ENCODE data around the gene FOXC1.

The FOXC1 gene

DNA sequence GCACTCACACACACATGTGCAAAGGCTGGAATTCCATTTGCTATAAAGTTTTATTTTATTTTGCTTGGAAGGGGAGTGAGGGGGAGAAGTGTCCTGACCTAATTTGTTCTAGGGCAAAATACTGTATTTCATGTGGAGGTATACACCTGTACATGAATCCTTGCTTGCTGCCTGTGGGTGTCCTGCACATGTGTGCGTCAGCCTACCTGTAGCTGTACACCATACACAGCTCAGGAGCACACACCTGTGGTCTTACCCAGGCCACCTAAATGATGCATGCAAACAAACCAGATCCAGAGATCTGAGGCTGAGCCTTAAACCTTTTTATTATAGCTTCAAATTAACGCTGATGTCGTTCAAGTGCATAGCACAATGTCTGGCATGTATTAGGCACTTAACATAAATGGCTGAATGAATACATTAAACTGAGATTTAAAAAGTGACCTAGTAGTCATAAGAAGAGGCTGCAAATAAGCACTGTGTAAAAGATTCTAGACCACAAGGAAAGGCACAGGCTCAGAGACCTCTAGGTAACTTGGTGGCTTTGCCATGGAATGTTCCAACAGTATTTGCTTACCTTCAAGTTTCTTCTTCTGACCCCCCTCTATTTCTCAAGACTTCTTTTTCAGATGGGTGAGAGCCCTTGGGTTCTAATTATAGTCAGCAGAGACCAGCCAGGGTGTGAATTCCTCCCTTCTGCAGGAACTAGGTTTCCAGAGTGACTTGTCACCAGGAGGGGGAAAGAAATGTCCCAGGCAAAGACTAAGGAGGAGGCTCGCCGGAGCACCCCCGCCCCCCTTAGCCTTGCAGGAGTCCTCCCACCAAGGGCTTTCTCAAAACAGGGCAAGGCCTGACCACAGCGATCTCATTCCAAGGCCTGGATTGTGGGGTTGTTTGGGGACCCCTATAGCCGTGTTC, 13.4 kb downstream of the FOXC1 start:
- no peak for DNase-seq (ENCODE audit: extremely low read depth, low read depth)
- TF ChIP-seq, protein P1, sequence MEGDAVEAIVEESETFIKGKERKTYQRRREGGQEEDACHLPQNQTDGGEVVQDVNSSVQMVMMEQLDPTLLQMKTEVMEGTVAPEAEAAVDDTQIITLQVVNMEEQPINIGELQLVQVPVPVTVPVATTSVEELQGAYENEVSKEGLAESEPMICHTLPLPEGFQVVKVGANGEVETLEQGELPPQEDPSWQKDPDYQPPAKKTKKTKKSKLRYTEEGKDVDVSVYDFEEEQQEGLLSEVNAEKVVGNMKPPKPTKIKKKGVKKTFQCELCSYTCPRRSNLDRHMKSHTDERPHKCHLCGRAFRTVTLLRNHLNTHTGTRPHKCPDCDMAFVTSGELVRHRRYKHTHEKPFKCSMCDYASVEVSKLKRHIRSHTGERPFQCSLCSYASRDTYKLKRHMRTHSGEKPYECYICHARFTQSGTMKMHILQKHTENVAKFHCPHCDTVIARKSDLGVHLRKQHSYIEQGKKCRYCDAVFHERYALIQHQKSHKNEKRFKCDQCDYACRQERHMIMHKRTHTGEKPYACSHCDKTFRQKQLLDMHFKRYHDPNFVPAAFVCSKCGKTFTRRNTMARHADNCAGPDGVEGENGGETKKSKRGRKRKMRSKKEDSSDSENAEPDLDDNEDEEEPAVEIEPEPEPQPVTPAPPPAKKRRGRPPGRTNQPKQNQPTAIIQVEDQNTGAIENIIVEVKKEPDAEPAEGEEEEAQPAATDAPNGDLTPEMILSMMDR (IDR thresholded peaks at IDR 0.05; ENCODE audit: low read depth, low read length) = no peak

DNA sequence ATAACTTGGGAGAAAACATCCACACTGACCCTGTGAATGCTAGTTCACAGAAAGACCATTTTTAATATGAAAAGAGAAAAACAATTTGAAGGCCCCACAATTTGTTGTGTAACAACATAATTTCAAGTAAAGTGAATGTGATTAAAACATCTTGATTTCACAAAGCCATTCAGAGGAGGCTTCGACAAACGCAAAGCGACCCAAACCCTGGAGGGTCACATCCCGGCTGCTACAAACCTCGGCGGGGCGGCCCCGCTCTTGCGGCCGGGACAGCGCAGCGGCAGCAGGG, 14.0 kb downstream of the FOXC1 start:
- DNase-seq (ENCODE audit: extremely low read depth, low read depth) = no peak
- TF ChIP-seq, protein P1 (IDR thresholded peaks at IDR 0.05; ENCODE audit: low read depth, low read length) = no peak

DNA sequence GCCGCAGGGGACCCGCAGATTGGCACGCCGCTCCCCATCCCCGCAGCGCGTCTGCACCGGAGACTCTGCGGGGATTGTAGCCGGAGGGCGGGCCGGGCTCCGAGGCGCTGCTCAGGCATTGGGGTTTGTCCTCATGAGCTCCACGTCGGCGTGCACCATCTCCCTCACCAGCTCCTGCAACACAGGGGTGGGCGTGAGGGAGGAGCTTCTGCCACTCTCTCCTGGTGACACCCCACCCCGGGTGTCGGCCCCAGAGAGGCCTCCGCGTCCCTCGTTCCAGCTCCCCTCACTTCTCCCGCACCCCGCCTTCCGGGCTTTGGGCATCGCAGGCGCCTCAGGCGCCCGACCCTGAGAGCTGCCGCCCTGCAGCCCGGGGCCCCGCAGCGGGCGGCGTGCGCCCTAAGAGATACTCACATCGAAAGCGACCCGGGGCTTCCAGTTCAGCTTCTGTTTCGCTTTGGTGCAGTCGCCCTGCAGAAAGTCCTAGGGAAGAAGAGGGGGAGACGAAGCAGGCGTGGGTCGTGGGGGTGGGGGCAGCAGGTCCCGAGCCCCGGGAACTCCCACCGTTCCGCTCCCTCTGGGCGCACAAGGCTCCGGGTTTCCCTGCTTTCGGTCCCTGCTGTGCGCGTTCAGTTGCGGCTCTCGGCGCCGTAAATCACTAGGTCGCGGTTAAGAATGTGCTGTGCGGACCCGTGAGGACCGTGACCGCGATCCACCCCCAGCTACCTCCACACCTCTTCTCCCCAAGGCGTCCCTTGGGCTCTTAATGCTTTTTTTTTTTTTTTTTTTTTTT, 14.5 kb downstream of the FOXC1 start:
- TF ChIP-seq, protein P1 (IDR thresholded peaks at IDR 0.05; ENCODE audit: low read depth, low read length) = no peak
- no peak for DNase-seq (ENCODE audit: extremely low read depth, low read depth)

DNA sequence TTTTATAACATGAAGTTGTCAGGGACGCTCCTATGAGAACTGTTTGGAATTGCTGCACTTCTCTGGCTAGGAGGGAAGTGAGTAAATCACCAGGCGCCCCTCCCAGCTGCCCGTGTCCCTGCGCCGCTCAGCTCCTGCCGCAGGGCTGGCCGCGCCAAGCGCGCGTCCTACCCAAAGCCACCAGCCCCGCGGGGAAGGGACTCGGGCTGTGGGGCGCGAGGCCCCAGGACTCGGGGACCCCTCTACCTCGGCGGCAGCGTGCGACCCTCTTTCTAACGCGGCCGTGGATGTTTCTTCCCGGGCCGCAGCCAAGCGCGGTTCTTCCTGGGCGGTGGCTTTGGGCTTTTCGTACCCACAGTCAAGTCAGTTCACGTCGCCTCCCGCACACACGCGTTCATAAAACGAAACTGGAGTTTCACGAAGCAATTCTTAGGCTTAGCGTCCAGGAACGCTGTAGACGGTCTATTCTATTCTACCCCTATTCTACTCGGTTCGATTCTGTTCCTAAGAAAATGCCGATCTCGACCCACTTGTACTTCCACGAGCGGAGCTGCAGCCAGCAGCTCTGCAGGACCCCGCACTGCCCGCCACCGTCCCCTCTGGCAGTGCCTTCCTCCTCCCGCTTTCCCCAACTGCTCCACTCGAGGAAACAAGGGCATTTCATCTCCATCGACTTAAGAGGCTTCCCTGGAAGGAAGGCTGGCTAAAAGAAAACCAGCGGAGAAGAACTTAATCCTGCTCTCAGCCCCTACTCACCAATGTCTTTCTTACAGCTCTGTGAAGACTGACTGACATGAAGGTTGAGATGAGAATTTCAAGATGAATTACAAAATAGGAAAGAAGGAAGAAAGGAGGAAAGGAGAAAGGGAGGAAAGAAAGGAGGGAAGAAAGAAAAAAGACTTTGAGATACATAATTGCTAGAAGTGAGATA, 15.4 kb downstream of the FOXC1 start:
- DNase-seq (ENCODE audit: extremely low read depth, low read depth) = no peak
- TF ChIP-seq, protein P1 (IDR thresholded peaks at IDR 0.05; ENCODE audit: low read depth, low read length) = no peak

DNA sequence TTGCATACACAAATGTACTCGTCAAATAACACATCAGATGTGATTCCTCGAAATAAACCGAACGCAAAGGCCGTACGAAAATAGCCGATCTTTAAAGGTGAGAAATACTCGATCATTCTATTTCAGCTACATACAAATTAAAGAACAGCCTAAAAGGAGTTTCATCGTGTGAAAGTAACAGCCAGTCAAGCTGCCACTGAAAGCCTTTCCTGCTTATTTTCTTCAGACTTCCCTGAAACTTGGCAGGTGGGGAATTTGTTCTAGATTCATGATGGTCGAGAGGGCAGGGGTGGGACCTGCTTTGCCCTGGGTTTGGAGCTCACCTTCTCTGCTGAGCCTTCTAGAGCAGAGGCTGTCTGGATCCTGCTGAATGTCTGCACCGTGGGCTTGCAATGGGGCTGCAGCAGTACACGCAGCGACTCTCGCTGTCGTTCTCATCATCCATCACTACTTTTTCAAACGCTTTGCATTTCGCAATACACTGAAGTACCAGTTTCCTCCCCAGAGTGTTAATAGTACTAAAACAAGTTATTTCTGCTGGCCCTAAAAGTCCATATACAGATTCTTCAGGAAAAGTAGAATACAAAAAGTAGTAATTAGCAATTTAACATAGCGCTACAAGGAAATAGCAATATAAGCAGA, 16.2 kb downstream of the FOXC1 start:
- TF ChIP-seq, protein P1 (IDR thresholded peaks at IDR 0.05; ENCODE audit: low read depth, low read length) = no peak
- DNase-seq (ENCODE audit: extremely low read depth, low read depth) = no peak

DNA sequence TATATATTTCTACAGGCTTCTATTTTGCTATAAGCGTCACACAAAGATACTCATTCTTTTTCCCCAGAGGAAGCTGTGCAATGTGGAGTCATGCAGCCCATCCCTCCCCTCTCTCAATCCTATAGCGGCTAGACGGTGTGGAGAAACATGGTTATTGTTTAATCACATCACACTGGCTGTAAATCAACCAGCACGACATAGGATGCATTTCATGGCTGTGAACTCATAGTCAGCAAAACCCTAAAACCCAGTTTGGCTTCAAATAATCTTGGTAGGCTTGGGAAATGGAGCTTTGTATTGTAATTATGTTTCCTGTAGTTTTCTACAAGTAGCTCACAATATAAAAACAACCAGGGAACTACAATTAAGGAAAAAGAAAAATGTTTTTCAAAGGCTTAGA, 16.8 kb downstream of the FOXC1 start:
- no peak for DNase-seq (ENCODE audit: extremely low read depth, low read depth)
- TF ChIP-seq, protein P1 (IDR thresholded peaks at IDR 0.05; ENCODE audit: low read depth, low read length) = no peak

Data from AG09319 (cell line).